Measurements from ENCODE around the gene ITK. TPM values are rescaled to one million over a fixed set of nuclear protein-coding genes. Genes with fewer than 3 reads are reported as not detected.

ITK gene
- total RNA-seq, 4 donors from 2014 or later: 0.40 to 43.4 (median 5.0) TPM

DNA sequence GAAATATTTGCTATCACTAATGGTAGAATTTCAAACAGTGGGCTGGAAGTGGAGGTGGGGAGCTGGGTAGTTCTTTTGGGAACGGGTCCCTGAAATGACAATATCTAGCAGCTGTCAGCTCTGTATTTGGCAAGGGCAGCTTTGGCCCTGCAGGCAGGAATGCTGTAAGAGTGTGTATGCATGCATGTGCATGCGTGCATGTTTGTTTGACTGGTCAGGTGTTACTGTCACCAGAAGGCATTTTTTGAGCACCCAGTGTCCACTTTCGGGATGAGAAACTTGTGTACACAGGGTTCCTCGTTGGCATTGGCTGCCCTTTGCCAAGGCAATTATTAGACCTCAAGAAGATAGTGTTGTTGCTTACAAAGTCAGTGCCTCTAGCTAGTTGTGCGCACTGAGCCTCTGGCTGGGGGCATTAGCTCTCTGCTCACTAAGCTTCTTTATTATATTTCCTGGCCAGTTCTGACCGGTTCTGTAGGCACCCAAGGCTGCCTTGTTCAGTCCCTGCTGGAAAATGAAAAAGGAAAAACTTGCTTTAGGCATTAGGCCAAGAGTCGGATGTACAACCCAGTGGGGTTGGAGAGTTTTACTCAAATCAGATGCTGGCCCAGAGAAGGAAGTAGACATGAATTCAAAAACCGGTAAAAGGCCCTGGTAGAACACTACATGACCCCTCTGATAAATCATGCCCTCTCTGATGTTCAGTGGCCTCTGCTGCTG, 87.3 kb downstream of the ITK start:
- Histone ChIP-seq H3K36me3 (no peaks in the 10 kb centered on the region), H3K27me3 (no peaks in the 10 kb centered on the region), H3K4me1 (peaks cover 4 to 31% (median 14%) of the 10 kb centered on the region in 4 donors), H3K9me3 (no peaks in the 10 kb centered on the region), H3K4me3 (no peak overlapping the region), H3K27ac (peak overlapping the region in 1 of 4 donors; percentile 9)
- DNase-seq: no peak
- in situ Hi-C loops (cut with MboI; ENCODE audit: low pct_ligation_motif_present in 1 of 4, low pct_unique_long_range_greater_than_20kb in 1 of 4, low sequenced_read_pairs in 3 of 4): no loop called here
- intact Hi-C loops (cut with DNase I; ENCODE audit: low total_unique reads): no loop called here
- WGBS, 2 donors (ENCODE audit: low coverage in 1 of 2): 72 to 75% methylated on average over 5 to 8 of the region's 8 CpGs
- no peak for TF ChIP-seq CTCF (IDR thresholded peaks at IDR 0.05)
- no peak for TF ChIP-seq POLR2A (IDR thresholded peaks at IDR 0.05)
- TF ChIP-seq POLR2AphosphoS5 (IDR thresholded peaks at IDR 0.05): no peak
- TF ChIP-seq EP300 (IDR thresholded peaks at IDR 0.05; ENCODE audit: low read depth): no peak

DNA sequence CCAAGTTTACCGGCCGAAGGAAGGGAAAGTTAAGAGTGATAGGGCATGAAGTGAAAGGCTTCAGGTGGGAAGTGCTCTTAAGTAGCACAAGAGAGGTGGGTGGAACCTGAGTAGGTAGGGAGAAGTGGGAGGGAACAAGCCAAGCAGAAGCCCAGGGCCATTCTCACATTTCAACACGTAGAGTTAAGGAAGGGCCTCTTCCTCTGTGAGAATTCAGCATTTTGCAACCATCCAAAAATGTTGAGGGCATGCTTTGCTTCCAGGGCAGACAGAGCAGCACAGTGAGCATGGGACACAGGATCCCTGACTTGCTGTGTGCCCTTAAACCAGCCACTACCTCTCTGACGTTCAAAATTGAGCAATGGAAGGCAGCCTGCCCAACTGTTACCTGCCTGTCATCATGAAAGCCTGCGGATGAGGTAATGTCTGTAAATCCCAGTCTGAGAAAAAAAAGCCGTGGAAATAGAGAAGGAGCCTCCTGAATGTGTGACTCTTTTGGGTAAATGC, 88.6 kb downstream of the ITK start:
- in situ Hi-C loops (cut with MboI; ENCODE audit: low pct_ligation_motif_present in 1 of 4, low pct_unique_long_range_greater_than_20kb in 1 of 4, low sequenced_read_pairs in 3 of 4) (no loop called here), intact Hi-C loops (cut with DNase I; ENCODE audit: low total_unique reads) (no loop called here)
- H3K4me1 ChIP-seq: peaks cover 4 to 27% (median 11%) of the 10 kb centered on the region in 4 donors
- H3K9me3 ChIP-seq: no peaks in the 10 kb centered on the region
- H3K4me3 ChIP-seq: no peak overlapping the region
- H3K27ac ChIP-seq: no peak overlapping the region
- no peaks in the 10 kb centered on the region for H3K36me3 ChIP-seq
- TF ChIP-seq EP300 (IDR thresholded peaks at IDR 0.05; ENCODE audit: low read depth) (no peak), POLR2A (IDR thresholded peaks at IDR 0.05) (no peak)
- WGBS, 2 donors (ENCODE audit: low coverage in 1 of 2): 75 to 78% methylated on average over 4 to 6 of the region's 6 CpGs
- no peaks in the 10 kb centered on the region for H3K27me3 ChIP-seq
- DNase-seq: no peak

DNA sequence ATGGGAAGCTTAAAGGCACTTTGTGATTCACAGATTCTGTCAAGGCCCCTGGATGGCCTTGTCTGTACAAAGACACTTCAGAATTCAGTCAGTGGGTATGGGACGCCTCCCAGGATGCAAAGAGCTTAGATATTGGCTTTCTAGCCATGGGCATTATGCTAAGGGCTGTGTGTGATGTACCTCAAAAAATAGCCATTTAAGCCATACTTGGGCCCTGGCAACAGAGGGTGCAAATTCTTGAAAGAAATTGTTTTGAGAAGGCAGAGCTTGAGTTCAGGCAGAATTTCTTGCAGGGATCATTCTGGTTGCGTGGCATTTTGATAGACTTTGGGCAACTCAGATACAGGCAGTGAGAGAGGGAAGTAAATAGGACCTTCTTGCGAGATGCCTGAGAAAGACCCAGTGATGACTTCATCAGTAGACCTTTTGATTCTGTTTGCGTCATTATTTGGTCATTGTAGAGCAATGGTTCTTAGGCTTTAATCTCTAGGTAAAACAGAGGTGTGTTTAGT, 89.2 kb downstream of the ITK start:
- WGBS, 2 donors (ENCODE audit: low coverage in 1 of 2): 84 to 88% methylated on average over 3 to 4 of the region's 4 CpGs
- no peak for DNase-seq
- intact Hi-C loops (cut with DNase I; ENCODE audit: low total_unique reads) (no loop called here), in situ Hi-C loops (cut with MboI; ENCODE audit: low pct_ligation_motif_present in 1 of 4, low pct_unique_long_range_greater_than_20kb in 1 of 4, low sequenced_read_pairs in 3 of 4) (no loop called here)
- TF ChIP-seq EP300 (IDR thresholded peaks at IDR 0.05; ENCODE audit: low read depth): no peak
- no peak for TF ChIP-seq POLR2A (IDR thresholded peaks at IDR 0.05)
- no peak for TF ChIP-seq POLR2AphosphoS5 (IDR thresholded peaks at IDR 0.05)
- no peak for TF ChIP-seq CTCF (IDR thresholded peaks at IDR 0.05)
- Histone ChIP-seq H3K4me1 (peaks cover 4 to 22% (median 8%) of the 10 kb centered on the region in 4 donors), H3K27ac (no peak overlapping the region), H3K36me3 (no peaks in the 10 kb centered on the region), H3K4me3 (no peak overlapping the region), H3K9me3 (no peaks in the 10 kb centered on the region), H3K27me3 (no peaks in the 10 kb centered on the region)

GRCh38 chr5:157270771-157271170, 90.1 kb downstream of the ITK start:
- in situ Hi-C loops (cut with MboI; ENCODE audit: low pct_ligation_motif_present in 1 of 4, low pct_unique_long_range_greater_than_20kb in 1 of 4, low sequenced_read_pairs in 3 of 4): no loop called here

More at GRCh38 chr5:157270771-157271170, 90.1 kb downstream of the ITK start:
- DNase-seq: no peak
- Histone ChIP-seq H3K4me1 (peaks cover 0 to 15% (median 5%) of the 10 kb centered on the region in 4 donors), H3K27ac (peak overlapping the region in 3 of 4 donors; percentile 4 to 67 (median 56)), H3K27me3 (no peaks in the 10 kb centered on the region), H3K4me3 (no peak overlapping the region), H3K9me3 (no peaks in the 10 kb centered on the region), H3K36me3 (no peaks in the 10 kb centered on the region)
- intact Hi-C loops (cut with DNase I; ENCODE audit: low total_unique reads): no loop called here
- TF ChIP-seq EP300 (IDR thresholded peaks at IDR 0.05; ENCODE audit: low read depth) (no peak), POLR2A (IDR thresholded peaks at IDR 0.05) (no peak), CTCF (IDR thresholded peaks at IDR 0.05) (no peak), POLR2AphosphoS5 (IDR thresholded peaks at IDR 0.05) (no peak)
- 62 to 84% methylated on average over 3 of the region's 3 CpGs for WGBS, 2 donors (ENCODE audit: low coverage in 1 of 2)

All from transverse colon (tissue), 4 donors.